Heart right ventricle (tissue), 16 donors: Measurements from ENCODE around the gene CES2. TPM values are rescaled to one million over a fixed set of nuclear protein-coding genes. Genes with fewer than 3 reads are reported as not detected.

Experiments
- ATAC-seq, 8 donors: fragments of 200-7000 bp; cut with Tn5 transposase; one replicate each; pipeline ENCODE4 v1.9.1; 2020; ENCODE audit warnings: mild to moderate bottlenecking in 8 of 8, moderate library complexity in 8 of 8, moderate number of reproducible peaks in 1 of 8
- DNase-seq, 2 donors: peaks; one replicate each; pipeline ENCODE4 v3.0.0-alpha.2; 2020
- H3K27ac ChIP-seq, 10 donors: fragments of 200-600 bp; sonication (generic) in 2 of 10; one replicate each; pipeline versions ENCODE4 v1.5.0 to v1.8.0; 2020 to 2022; ENCODE audit warnings: mild to moderate bottlenecking in 3 of 10
- H3K27me3 ChIP-seq, 7 donors: fragments of 200-600 bp; one replicate each; pipeline ENCODE4 v1.8.0; 2021 to 2022; ENCODE audit warnings: mild to moderate bottlenecking in 2 of 7
- H3K36me3 ChIP-seq, 9 donors: fragments of 200-600 bp; sonication (generic) in 1 of 9; one replicate each; pipeline versions ENCODE4 v1.5.0 to v1.8.0; 2020 to 2022; ENCODE audit warnings: mild to moderate bottlenecking in 2 of 9
- H3K4me1 ChIP-seq, 9 donors: fragments of 200-600 bp; sonication (generic) in 1 of 9; one replicate each; pipeline versions ENCODE4 v1.5.0 to v1.8.0; 2020 to 2022; ENCODE audit warnings: mild to moderate bottlenecking in 4 of 9
- H3K4me3 ChIP-seq, 10 donors: fragments of 200-600 bp; sonication (generic) in 2 of 10; one replicate each; pipeline versions ENCODE4 v1.5.0 to v1.8.0; 2020 to 2022; ENCODE audit warnings: mild to moderate bottlenecking in 7 of 10, moderate library complexity in 2 of 10
- H3K9me3 ChIP-seq, 11 donors: fragments of 200-600 bp in 10 of 11; sonication (generic) in 2 of 11; one replicate each; pipeline versions ENCODE4 v1.5.0 to v1.8.0; 2013 to 2022; ENCODE audit warnings: mild to moderate bottlenecking in 2 of 11, control low read depth in 1 of 11, moderate library complexity in 1 of 11
- WGBS, 2 donors: extraction: QIAGEN DNeasy Blood & Tissue Kit; methylation state at CpG; one replicate each; pipeline ENCODE4 v1.1.7; 2013; ENCODE audit warnings: inconsistent platforms in 1 of 2; 5-methylcytosine and 5-hydroxymethylcytosine counted together
- intact Hi-C, 10 donors: fragments of 100-400 bp; cut with DNase I; formaldehyde crosslinking; loops; one replicate each; pipeline versions ENCODE4 v1.11.1 to v1.14.2; 2022
- polyA plus RNA-seq, 2 donors: library from polyadenylated mRNA; stranded (reverse); fragments of 200-250 nt; gene quantifications; one replicate each; pipeline ENCODE4 v1.2.3, GENCODE V29; 2013
- total RNA-seq, 10 donors: library from RNA; stranded (reverse); fragmentation: NEBNext Ultra II Directional in 3 of 10; extraction: Animal tissue kit (Norgen Biotek cat#: 25700) in 3 of 10; gene quantifications; one replicate each; pipeline versions ENCODE4 v1.2.1 to v1.2.4, GENCODE V29; 2021 to 2023
- TF ChIP-seq, protein P1 (sequence below), 9 donors: fragments of 200-600 bp; sonication (generic) in 2 of 9; IDR thresholded peaks; one replicate each; pipeline versions ENCODE4 v1.5.0 to v1.8.0; 2021 to 2022; ENCODE audit warnings: antibody characterized with exemption in 9 of 9, mild to moderate bottlenecking in 5 of 9, moderate library complexity in 1 of 9
- donor health status: Arrhythmogenic right ventricular cardiomyopathy.
- donor health status: ischemic (EF 13 %, LVEDD 7.1; RV severe dilation, severe dysfunction).
- donor health status: healthy with polysubstance abuse.
- donor health status: DM: no; HTN: yes; CAD: no.
- donor health status: DM: no; HTN: no; CAD: no.
- donor health status: ischemic (EF 25% LVEDD 6.9; RV normal size, moderate dysfunction).
- donor health status: ischemic (EF 25% LVEDD 5.7; RV mildly dilated, moderate dysfunction).
- donor health status: healthy.
- donor health status: DM: yes; HTN: yes; CAD: no.
- donor health status: Ischemic cardiomyopathy.
- donor health status: ischemic (EF 35%, LVEDD 5.7; RV mildly dilated, moderate dysfunction).
- donor health status: nonischemic (EF 11% LVEDD 7.7; RV severe dilation, severe dysfunction).
- donor health status: DM: yes; HTN: yes; CAD: no.
- donor health status: PGD.
- donor health status: ischemic (EF 29% LVEDD 5.4; RV normal size, mild dysfunction).
- donor health status: nonischemic (EF 23%, LVEDD 6.1; RV moderate dilation, normal function).

Gene CES2
- total and polyA plus RNA-seq, 12 donors: 25.1 to 194 (median 81.5) TPM

DNA sequence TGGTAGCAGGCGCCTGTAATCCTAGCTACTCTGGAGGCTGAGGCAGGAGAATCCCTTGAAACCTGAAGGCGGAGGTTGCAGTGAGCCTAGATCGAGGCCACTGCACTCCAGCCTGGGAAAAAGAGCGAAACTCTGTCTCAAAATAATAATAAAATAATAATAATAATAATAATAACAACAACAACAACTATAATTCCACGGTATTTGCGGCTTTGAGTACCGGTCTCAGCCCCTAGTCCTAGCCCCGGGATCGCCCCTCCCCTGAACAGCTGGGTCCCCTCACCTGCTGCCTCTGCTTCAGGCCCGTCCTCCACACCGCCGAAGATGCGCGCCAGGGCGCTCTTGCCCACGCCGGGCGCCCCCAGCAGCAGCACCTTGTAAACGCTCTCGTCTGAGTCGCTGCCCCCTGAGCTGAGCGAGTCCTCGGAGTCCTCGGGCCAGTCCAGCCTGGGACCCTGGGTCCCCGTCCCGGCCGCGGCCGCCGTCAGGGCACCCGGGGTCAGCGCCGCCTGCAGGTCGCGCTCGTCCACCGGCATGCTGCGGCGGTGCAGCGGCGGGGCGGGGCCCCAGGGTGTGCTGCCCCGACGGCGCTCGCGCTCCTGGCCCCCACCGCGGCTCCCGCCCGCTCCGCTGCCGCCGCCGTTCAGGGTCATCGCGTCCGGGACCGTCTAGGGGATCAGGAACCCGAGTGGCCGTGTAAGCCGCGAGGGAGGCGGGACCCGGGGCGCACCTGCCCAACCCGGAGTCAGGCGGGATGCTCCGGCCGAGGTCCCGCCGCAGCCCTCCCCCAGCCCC lies 10.6 kb upstream of the CES2 start:
- 4 to 8% methylated on average over 70 to 72 of the region's 72 CpGs for WGBS, 2 donors
- Histone ChIP-seq H3K9me3 (no peaks in the 10 kb centered on the region), H3K4me3 (peak overlapping the region; percentile 44 to 79 (median 68)), H3K4me1 (peaks cover 10 to 89% (median 39%) of the 10 kb centered on the region in 9 donors), H3K36me3 (peaks cover 0 to 14% (median 0%) of the 10 kb centered on the region in 9 donors), H3K27ac (peak overlapping the region; percentile 77 to 97 (median 90)), H3K27me3 (peaks cover 0 to 63% (median 21%) of the 10 kb centered on the region in 7 donors)
- TF ChIP-seq, protein P1, sequence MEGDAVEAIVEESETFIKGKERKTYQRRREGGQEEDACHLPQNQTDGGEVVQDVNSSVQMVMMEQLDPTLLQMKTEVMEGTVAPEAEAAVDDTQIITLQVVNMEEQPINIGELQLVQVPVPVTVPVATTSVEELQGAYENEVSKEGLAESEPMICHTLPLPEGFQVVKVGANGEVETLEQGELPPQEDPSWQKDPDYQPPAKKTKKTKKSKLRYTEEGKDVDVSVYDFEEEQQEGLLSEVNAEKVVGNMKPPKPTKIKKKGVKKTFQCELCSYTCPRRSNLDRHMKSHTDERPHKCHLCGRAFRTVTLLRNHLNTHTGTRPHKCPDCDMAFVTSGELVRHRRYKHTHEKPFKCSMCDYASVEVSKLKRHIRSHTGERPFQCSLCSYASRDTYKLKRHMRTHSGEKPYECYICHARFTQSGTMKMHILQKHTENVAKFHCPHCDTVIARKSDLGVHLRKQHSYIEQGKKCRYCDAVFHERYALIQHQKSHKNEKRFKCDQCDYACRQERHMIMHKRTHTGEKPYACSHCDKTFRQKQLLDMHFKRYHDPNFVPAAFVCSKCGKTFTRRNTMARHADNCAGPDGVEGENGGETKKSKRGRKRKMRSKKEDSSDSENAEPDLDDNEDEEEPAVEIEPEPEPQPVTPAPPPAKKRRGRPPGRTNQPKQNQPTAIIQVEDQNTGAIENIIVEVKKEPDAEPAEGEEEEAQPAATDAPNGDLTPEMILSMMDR (IDR thresholded peaks at IDR 0.05): peak in 7 of 9 donors; percentile 24 to 61 (median 34)
- intact Hi-C loops: loop anchor here in 1 of 10 donors (1.0 kb wide), 1 partner anchor 19 kb away; no protein-coding TSS in a partner anchor
- ATAC-seq (peak in 4 of 8 donors; percentile 11 to 18 (median 16)), DNase-seq (peak in 1 of 2 donors; percentile 62)

DNA sequence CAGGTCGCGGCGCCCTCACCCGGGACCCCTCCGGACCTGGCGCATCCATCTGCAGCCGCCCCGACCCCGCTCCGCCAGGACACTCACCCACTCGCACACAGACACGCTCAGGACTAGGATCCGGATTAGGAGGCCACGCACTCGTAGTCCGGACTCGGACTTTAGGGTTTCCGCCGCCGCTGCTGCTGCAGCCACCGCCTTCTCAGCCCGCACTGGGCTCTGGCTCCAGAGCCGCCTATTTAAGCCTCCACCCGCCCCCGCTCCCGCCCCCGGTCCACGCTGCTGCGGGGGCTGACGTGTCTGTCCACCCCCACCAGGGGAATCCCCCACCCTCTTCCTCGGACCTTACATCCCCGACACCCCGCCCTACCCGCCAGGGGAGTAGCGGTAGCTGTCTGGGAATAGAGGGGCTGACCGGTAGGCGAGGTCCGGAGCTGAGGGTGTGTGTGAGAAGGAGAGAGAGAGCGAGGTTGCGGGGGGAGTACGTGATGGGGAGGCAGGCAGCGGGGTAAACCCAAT lies 9.9 kb upstream of the CES2 start, which contains the start of gene RRAD:
Gene RRAD, minus strand, starts transcription at position 214 of the 519 bp plus-strand sequence. CDS start 356 bp downstream, outside the sequence.
- H3K4me1 ChIP-seq: peaks cover 5 to 86% (median 36%) of the 10 kb centered on the region in 9 donors
- WGBS, 2 donors: 2 to 3% methylated on average over 36 to 42 of the region's 42 CpGs

DNA sequence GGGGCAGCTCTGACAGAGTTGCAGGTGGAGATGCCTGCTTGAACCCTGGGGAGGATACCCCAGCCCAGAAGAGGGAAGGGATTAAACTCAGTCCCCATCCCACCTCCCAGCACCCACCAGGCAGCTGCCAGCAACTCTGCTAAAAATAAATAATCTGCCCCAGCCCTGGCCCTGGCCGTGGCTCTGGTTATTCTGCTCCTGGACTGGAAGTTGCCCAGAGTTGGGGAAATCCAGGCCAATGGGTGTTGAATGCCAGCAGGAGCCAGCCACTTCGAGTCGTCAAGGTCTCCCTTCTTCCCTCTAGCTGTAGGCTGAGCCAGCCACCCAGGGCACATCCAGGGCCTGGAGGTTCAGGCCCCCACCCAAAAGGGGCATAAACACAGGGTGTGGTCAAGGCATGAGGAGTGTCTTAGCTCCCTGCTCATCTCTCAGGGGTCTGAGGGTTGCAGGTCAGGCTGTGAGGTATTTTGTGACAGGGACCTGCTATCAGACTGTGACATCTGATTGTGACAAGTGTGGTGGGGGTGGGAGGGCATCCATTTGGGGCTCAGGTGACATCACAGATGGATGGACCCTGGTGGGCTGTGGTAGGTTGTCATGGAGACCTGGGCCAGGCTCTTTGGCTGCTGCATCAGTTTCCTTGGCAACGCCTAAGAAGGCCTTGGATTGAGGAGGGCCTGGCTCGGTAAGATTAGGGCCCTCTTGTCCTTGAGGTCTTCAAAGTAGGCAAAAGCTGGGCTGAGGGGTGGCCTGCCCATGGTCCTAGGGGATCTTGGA lies 9.0 kb upstream of the CES2 start:
- intact Hi-C loops: loop anchor here in 2 of 10 donors (1.0 kb wide), 1 partner anchor 23 kb away; no protein-coding TSS in a partner anchor
- DNase-seq (peak; percentile 63 to 75), ATAC-seq (peak; percentile 14 to 72 (median 54))
- H3K4me3 ChIP-seq: peak overlapping the region; percentile 44 to 79 (median 68)
- H3K36me3 ChIP-seq: peaks cover 0 to 19% (median 0%) of the 10 kb centered on the region in 9 donors
- H3K4me1 ChIP-seq: peaks cover 4 to 78% (median 38%) of the 10 kb centered on the region in 9 donors
- H3K27ac ChIP-seq: peak overlapping the region; percentile 77 to 97 (median 90)
- H3K9me3 ChIP-seq: no peaks in the 10 kb centered on the region
- TF ChIP-seq, protein P1 (IDR thresholded peaks at IDR 0.05): peak in 1 of 9 donors; percentile 14
- peaks cover 0 to 51% (median 18%) of the 10 kb centered on the region in 7 donors for H3K27me3 ChIP-seq
- WGBS, 2 donors: 53 to 59% methylated on average over 5 of the region's 5 CpGs

More for the DNA sequence above, 9.9 kb upstream of the CES2 start, which contains the start of gene RRAD:
- intact Hi-C loops: loop anchor here in 1 of 10 donors (1.0 kb wide), 1 partner anchor 20 kb away; no protein-coding TSS in a partner anchor
- Histone ChIP-seq H3K36me3 (peaks cover 0 to 14% (median 0%) of the 10 kb centered on the region in 9 donors), H3K9me3 (no peaks in the 10 kb centered on the region), H3K27me3 (peaks cover 0 to 59% (median 18%) of the 10 kb centered on the region in 7 donors), H3K4me3 (peak within 1 kb of the TSS; percentile 44 to 79 (median 68)), H3K27ac (peak within 1 kb of the TSS; percentile 77 to 97 (median 90))
- DNase-seq: peak; percentile 72 to 74
- TF ChIP-seq, protein P1 (IDR thresholded peaks at IDR 0.05): no peak
- peak; percentile 39 to 62 (median 49) for ATAC-seq
